ENCODE data around the gene TOM1L1. TPM values are rescaled to one million over a fixed set of nuclear protein-coding genes. Genes with fewer than 3 reads are reported as not detected.

The TOM1L1 gene
- total RNA-seq, 1 donor from 2014 or later: 9.0 TPM

- H3K36me3 ChIP-seq: no peaks in the 10 kb centered on the region
- no peak for TF ChIP-seq CTCF (IDR thresholded peaks at IDR 0.05; ENCODE audit: borderline replicate concordance)
- no peak for DNase-seq
- no peak overlapping the region for H3K27ac ChIP-seq (replicated peaks)
- no peaks in the 10 kb centered on the region for H3K4me1 ChIP-seq
- no peaks in the 10 kb centered on the region for H3K9me3 ChIP-seq (replicated peaks)
- no peaks in the 10 kb centered on the region for H3K27me3 ChIP-seq (ENCODE audit: low read depth)
- intact Hi-C loops (cut with micrococcal nuclease): loop anchor here (10.0 kb wide), 1 partner anchor 63 kb away; no protein-coding TSS in a partner anchor
- no peak overlapping the region for H3K4me3 ChIP-seq
Measured at GRCh38 chr17:54881255-54881972, 19.2 kb upstream of the TOM1L1 start.

- Histone ChIP-seq H3K9me3 (replicated peaks) (no peaks in the 10 kb centered on the region), H3K4me3 (no peak overlapping the region), H3K4me1 (no peaks in the 10 kb centered on the region), H3K27me3 (ENCODE audit: low read depth) (no peaks in the 10 kb centered on the region), H3K36me3 (no peaks in the 10 kb centered on the region), H3K27ac (replicated peaks) (no peak overlapping the region)
- DNase-seq: no peak
- TF ChIP-seq CTCF (IDR thresholded peaks at IDR 0.05; ENCODE audit: borderline replicate concordance): no peak
- intact Hi-C loops (cut with micrococcal nuclease): loop anchor here (10.0 kb wide), 1 partner anchor 62 kb away; no protein-coding TSS in a partner anchor
Measured at GRCh38 chr17:54882371-54882770, 18.3 kb upstream of the TOM1L1 start.

GRCh38 chr17:54882950-54883349 is 17.7 kb upstream of the TOM1L1 start:
- H3K27ac ChIP-seq (replicated peaks): no peak overlapping the region

GRCh38 chr17:54883939-54884338 is 16.7 kb upstream of the TOM1L1 start:
- H3K9me3 ChIP-seq (replicated peaks): no peaks in the 10 kb centered on the region
- no peak overlapping the region for H3K4me3 ChIP-seq
- H3K27ac ChIP-seq (replicated peaks): no peak overlapping the region
- H3K27me3 ChIP-seq (ENCODE audit: low read depth): no peaks in the 10 kb centered on the region
- intact Hi-C loops (cut with micrococcal nuclease): loop anchor here (10.0 kb wide), 1 partner anchor 61 kb away; no protein-coding TSS in a partner anchor
- DNase-seq: no peak
- no peaks in the 10 kb centered on the region for H3K36me3 ChIP-seq
- H3K4me1 ChIP-seq: no peaks in the 10 kb centered on the region
- no peak for TF ChIP-seq CTCF (IDR thresholded peaks at IDR 0.05; ENCODE audit: borderline replicate concordance)

More at GRCh38 chr17:54882950-54883349, 17.7 kb upstream of the TOM1L1 start:
- no peak for DNase-seq
- intact Hi-C loops (cut with micrococcal nuclease): loop anchor here (10.0 kb wide), 1 partner anchor 62 kb away; no protein-coding TSS in a partner anchor
- Histone ChIP-seq H3K36me3 (no peaks in the 10 kb centered on the region), H3K4me3 (no peak overlapping the region), H3K27me3 (ENCODE audit: low read depth) (no peaks in the 10 kb centered on the region), H3K4me1 (no peaks in the 10 kb centered on the region), H3K9me3 (replicated peaks) (no peaks in the 10 kb centered on the region)
- TF ChIP-seq CTCF (IDR thresholded peaks at IDR 0.05; ENCODE audit: borderline replicate concordance): no peak

DNA sequence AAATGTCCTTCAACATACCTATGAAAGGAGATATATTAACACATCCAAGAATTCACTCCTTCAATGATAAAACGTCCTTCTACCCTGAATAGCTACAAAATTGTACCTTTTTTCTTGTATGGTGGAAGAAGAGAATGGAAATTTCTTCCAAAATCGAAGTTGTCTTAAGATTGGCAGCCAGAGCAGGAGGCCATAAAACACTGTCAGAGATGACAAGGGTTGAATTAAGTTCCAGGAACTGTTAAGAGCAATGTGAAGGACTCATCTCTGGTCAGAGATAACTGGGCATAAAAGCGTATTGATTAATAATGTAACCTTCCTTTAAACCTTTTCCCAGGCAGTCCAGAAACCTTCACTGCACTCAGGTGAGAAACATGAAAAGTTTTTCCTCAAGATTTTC is 12.9 kb upstream of the TOM1L1 start:
- H3K27me3 ChIP-seq (ENCODE audit: low read depth): no peaks in the 10 kb centered on the region
- no peak for TF ChIP-seq CTCF (IDR thresholded peaks at IDR 0.05; ENCODE audit: borderline replicate concordance)
- DNase-seq: no peak
- H3K9me3 ChIP-seq (replicated peaks): no peaks in the 10 kb centered on the region
- no peaks in the 10 kb centered on the region for H3K4me1 ChIP-seq
- H3K36me3 ChIP-seq: no peaks in the 10 kb centered on the region
- H3K27ac ChIP-seq (replicated peaks): no peak overlapping the region
- intact Hi-C loops (cut with micrococcal nuclease): loop anchor here (10.0 kb wide), 1 partner anchor 57 kb away; no protein-coding TSS in a partner anchor
- H3K4me3 ChIP-seq: no peak overlapping the region
